GM12892 (cell line): ENCODE data around the gene GFPT2.

Source experiments
- POLR2A ChIP-seq: IDR thresholded peaks from 2 replicates; pipeline ENCODE4 v1.6.1; 2011; ENCODE audit warnings: low read depth, low read length, control low read depth
- POLR2AphosphoS5 ChIP-seq: IDR thresholded peaks from 2 replicates; pipeline ENCODE4 v1.6.1; 2011; ENCODE audit warnings: low read depth, low read length, control low read depth
- TAF1 ChIP-seq: IDR thresholded peaks from 2 replicates; pipeline ENCODE4 v1.6.1; 2011; ENCODE audit warnings: low read depth, mild to moderate bottlenecking, control low read depth, low read length, borderline replicate concordance

DNA sequence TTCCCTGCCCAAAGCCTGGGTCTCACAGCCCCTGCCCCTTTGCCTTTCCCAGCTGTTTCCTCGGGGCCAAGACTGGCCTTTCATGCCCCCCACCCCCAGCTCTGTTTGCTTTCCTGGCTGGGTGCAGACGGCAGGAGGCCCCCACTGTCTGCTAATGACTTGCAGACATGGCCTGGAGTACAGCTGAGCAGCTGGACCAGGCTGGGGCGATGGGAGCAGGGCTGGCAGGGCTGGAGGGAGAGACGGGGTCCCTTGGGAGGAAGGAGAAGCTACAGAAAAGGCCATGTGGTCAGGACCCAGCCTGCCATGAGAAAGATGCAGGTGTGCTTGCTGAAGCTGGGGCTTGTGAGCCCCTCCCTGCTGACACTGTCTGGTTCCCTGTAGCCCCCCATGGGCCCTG, 28.3 kb upstream of the GFPT2 start:
- no peak for TF ChIP-seq POLR2AphosphoS5
- no peak for TF ChIP-seq POLR2A
- no peak for TF ChIP-seq TAF1
